Stimulated activated CD4-positive, alpha-beta T cell treated with anti-CD3 and anti-CD28 coated beads, Interleukin-15, amount 100 ng/mL, for 48 hours (primary cell): ENCODE data around the gene EXTL2.
A peak's percentile ranks its signal among the peaks of the same experiment; 100 is the strongest.
"Not testable (repeated sequence)": the region's sequence is repeated elsewhere in the genome, so short reads cannot be mapped to it uniquely, and the experiment has no call there.

Source experiments
- DNase-seq, 2 donors: peaks; one replicate each; pipeline ENCODE4 v3.0.0-alpha.2; 2020; ENCODE audit warnings: low read depth in 2 of 2

Gene EXTL2, protein sequence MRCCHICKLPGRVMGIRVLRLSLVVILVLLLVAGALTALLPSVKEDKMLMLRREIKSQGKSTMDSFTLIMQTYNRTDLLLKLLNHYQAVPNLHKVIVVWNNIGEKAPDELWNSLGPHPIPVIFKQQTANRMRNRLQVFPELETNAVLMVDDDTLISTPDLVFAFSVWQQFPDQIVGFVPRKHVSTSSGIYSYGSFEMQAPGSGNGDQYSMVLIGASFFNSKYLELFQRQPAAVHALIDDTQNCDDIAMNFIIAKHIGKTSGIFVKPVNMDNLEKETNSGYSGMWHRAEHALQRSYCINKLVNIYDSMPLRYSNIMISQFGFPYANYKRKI

DNA sequence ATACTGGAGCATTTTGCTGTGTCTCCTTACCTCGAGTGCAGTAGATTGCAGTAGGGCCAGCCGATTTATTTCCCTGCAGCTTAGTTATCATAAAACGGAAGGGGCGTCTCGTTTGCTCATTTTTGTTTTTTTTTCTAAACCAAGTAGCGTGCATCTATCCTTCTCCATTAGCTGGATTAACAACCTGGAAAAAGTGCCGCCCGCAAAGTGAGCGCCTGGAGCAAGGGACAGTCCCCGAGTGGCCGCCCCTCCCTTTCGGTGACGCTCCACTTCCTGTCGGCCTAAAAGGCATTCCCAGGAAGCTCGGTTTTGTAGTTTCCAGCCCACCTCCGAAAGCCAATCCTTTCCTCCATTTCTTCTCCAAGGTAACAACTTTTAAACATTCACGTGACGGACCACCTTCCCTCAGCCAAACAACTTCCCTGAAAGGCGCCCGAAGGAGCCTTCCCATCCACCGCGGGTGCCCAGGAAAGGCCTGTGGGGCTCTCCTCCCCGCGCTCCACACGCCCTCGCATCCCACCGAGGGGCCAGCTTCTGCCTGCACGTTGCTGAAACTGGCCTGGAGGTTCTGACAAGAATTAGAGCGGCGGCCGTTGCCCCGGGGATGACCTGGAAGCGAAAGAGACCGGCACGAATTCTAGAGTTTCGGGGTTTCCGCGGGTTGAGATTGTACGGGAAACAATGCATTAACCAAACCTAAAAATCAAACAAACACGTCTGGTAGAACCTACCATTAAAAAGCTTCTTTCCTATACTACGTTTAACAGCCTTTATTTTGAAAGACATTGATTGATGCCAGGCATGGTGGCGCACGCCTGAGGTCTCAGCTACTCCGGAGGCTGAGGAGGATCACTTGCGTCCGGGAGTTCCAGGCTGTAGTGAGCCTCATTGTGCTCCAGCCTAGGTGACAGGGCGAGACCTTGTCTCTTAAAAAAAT, at the start of gene EXTL2:
Gene EXTL2, minus strand, starts transcription at position 240 of the 937 bp plus-strand sequence. CDS start 6,085 bp downstream, outside the sequence.
- peak; percentile 44 to 52 for DNase-seq

DNA sequence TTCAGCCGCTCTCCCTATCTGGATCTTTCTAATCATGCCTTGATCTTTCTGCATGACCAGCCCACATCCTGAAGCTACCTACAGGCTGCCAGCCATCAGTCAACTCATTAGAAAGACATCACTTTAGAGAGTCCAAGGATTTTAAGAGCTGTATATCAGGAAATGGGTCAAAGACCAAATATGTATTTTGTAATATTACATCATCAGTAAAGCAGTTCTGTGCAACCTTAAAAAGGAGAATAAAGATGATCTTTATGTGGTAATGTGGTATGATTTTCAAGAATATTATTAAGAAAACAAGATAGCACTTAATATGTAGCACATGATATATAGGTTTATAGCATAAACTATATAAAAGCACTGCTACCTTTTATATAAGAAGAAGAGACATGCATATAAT, 48.9 kb upstream of the EXTL2 start:
- no peak for DNase-seq

DNA sequence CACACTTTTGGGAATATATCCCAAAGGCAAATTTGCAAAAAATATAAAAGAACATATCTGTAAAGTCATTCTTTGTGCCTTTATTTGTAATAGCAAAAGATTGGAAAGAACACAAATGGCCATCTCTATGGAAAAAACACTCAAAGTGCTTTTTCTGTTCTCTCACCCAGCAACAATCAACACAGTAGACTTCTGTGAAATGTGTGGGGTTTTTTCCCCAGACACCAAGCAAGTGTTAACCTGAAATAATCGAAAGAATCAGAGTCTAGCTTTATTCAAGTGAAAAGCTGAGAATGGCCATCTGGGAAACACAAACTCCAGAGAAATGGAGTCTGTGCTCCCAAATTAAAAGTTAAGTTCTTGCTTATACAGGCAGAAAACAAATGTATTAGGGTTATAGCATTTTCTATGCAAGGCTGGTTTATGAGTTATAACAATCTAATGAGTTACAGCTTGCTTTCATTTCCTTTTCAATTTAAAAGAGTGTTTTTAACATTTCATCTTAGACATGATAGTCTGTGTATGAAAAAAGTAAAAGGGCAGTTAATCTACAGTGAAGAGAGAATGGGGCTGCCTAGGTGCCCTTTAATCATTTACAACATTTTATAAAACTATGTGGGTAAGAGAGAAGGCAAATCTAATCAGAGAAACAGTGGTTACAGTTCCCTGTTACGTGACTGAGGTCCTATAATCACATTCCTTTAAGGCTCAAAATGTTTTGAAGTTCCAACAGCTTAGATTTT, 47.8 kb upstream of the EXTL2 start:
- no peak for DNase-seq

DNA sequence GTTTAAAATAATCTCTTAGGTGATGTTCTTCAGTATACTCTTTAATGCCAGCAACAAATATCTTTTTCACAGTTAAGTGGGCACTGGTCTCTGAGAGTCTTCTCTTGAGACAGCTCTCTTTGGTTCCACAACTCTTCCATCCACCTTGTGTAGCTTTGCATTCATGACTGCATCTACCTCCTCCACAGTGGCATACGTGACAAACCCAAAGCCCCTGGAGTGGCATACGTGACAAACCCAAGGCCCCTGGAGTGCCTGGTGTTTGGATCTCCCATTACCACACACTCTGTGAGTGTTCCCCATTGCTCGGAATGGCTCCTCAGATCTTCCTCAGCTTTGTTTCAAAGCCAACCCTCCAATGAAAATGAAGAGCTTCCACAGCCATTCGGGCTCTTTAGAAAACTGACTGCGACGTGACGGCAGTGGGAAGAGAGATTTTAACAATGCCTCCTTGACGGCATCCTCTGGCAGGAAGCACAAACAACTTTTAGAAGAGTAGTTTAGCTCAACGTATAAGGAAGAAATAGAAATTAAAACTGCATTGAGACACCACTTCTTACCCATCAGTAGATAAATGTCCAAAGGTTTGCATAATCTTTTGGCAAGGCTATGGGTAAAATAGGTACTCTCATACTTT, 47.1 kb upstream of the EXTL2 start:
- no peak for DNase-seq

DNA sequence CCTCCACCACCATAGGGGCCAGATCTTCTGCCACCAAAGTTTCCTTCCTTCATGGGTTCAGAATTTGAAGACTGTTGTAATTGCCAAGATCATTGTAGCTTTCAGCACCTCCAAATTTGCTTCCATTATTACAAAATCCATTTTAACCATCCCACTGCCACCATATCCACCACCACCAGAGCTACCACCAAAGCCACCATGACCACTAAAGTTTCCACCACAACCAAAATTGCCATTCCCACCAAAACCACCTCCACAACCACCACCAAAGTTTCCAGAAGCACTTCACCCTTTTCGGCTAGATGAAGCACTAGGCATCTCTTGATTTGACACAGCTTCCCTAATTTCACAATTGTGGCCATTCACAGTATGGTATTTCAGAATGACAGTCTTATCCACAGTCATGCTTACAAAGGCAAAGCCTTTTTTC, 46.5 kb upstream of the EXTL2 start:
- peak in 1 of 2 donors; percentile 30 for DNase-seq

DNA sequence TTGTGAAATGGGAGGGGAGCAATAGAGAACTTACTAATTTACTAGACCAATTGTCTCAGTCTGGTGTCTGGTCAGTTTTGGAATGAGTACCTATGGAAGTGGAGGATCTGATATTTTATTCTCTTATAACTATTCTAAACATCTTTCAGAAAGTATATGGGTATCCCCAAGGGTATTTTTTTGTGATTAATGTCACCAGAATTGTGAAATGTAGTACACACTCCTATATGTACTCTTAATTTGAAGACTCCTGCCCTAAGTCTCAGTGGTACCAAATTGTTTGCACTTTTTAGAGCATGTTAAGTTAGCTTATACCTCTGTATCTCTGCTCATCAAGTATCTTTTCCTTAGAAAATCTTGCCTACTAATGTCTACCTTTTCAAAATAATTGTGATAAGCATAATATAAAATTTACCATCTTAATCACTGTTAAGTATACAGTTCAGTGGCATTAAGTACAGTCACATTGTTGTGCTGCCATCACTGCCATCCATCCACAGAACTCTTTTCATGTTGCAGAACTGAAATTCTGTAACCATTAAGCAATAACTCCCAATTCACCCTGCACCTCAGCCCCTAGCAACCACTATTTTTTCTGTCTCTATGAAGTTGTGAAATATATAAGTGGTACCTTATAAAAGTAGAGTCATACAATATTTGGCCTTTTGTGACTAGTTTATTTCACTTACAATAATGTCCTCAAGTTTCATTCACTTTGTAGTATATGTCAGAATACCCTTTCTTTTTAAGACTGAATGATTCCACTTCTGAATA, 41.7 kb upstream of the EXTL2 start:
- DNase-seq, result no peak

DNA sequence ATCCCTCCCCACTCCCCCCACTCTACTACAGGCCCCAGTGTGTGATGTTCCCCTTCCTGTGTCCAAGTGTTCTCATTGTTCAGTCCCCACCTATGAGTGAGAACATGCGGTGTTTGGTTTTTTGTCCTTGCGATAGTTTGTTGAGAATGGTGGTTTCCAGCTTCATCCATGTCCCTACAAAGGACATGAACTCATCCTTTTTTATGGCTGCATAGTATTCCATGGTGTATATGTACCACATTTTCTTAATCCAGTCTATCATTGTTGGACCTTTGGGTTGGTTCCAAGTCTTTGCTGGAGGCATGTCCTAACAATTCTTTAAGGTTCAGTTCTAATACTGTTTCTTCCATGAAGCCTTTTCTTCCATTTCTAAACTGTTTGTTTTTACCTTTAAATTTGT, 38.9 kb upstream of the EXTL2 start:
- not testable (repeated sequence) for DNase-seq

DNA sequence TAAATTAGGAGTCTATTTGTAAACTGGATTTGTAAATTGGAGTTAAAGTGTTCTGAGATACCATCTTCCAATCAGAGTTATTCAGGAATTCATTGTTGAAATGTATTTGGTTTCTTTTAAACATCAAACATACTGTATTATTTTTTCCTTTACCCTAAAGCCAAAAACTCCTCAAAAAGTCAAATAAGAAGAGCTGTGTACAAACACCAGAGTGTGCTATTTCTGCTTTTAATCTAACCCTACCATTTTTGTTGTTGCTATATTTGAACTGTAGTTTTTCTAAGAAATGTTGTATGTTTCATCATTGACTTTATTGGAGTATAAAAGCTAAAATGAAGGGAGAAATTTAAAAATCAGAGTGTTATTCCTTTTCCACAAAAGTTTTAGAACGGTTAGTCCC, 37.1 kb upstream of the EXTL2 start:
- no peak for DNase-seq

DNA sequence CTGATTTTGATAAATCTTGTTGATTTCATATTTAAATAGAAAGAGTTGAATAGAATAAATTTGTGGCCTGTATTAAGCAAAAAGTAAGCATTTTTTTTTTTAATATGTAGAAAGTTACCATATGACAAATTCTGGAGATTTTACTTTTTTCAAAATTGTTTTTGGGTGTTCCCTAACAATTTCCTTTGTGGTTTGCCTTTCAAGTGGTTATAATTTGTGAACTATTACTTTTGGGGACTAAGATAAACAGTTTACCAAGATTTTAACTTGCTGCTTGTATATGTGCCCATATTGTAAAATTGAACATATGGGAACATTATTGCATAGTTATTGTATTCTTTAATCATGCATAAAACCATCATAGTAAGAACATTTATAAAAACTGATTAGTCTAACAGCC, 35.9 kb upstream of the EXTL2 start:
- no peak for DNase-seq

DNA sequence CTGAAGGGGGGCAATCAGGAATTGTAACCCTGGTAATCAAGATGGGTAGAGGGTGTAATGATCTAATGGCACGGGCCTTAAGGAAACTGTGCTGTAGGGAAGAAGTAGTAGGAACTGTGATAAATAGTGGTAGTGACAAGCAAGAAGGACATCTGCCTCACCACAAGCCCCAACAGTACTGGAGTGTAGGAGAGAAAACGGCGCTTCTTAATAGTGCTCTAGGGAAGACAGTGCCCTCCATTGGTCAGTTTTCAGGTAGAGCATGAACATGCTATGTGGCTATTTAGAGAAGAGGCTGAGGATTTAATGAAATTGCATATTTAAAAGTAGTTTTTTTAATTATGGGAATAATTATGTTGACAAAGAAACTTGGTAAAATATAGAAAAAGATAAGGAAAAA, 33.5 kb upstream of the EXTL2 start:
- DNase-seq, result no peak

DNA sequence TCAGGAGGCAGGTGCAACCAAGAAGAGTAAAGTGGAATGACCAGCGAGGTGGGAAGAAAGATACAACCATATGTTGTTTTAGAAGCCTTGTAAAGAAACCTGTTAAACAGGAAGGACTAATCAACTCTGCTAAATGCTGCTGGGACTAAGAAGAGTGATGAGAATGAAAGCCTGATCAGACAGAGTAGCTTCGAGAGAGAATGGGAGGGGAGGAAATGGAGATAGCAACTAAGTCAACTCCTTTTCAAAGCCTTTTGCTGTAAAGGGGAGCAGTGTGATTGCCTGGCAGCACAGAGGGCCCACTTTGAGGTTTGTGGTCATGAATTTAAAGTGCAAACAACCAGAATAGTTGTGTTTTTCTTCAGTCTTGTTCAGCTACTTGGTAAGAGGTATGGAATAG, 32.6 kb upstream of the EXTL2 start:
- DNase-seq, result no peak

DNA sequence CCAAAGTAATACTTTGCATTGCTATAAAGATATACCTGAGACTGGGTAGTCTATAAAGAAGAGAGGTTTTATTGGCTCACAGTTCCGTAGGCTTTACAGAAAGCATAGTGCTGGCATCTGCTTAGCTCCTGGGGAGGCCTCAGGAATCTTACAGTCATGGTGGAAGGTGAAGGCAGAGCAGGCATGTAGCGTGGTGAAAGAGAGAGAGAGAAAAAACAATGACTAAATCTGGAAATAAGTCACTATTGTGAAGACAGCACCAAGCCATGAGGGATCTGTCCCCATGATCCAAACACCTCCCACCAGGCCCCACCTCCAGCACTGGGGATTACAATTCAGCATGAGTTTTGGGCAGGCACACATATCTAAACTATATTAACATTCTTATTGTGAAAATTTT, 31.6 kb upstream of the EXTL2 start:
- no peak for DNase-seq

DNA sequence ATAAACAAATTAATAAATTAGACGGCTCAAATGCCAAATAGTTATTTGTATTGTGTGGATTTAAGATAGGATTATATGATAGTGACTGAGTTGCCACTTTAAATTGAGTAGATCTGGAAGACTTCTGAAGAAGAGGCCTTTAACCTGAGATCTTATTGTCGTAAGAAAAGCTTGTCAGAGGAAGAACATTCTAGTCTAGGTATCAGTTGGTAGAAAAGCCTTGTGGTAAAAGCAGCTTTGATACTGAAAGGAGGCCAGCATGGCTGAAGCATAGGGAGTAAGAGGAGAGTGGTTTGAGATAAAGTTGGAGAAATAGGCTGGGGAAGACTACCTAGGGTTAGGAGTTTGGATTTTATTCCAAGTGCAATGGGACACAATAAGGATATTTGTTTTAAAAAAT, 30.3 kb upstream of the EXTL2 start:
- DNase-seq, result no peak

DNA sequence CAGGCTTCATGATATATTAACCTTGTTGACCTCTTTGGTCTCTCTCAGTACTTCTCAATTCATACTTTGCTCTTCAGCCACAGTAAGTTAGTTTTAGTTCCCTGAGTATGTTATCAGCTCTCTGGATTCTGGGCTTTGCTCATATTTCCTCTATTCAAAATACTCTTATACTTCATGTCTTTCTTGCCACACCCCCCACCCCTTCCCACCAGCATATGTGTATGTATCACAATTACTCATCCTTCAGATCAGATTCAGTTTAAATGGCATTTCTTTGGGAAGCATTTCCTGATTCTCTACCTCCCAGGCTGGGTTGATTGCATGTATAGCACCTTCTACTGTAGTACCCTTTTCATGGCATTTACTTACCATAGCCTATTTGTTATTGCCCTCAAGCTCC, 29.6 kb upstream of the EXTL2 start:
- no peak for DNase-seq

DNA sequence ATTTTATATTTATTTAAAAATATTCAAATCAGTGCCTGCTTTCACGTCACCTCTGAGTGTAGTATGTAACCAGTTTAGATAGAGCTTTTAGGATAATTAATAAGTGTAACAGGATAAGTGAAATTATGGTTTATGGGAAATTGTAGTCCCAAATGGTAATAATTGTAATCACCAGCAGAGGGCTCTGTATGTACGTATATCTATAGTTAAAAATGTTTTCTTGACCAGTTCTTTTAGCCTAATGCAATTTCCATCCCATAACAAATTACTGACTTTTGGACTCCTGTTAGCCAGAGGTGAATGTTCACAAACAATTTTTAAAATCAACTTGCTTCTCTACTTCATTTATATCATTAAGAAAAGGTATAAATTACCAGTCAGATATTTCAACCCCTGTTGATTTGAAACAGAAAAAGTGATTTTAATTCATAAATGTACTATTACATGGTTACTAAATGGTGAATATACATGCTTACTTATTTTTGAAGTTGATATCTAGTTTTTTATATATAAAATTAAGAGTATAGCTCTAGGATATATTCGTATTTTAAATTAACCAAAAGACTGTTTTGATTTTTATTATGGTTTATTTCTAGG, 26.6 kb upstream of the EXTL2 start:
- DNase-seq, result no peak

DNA sequence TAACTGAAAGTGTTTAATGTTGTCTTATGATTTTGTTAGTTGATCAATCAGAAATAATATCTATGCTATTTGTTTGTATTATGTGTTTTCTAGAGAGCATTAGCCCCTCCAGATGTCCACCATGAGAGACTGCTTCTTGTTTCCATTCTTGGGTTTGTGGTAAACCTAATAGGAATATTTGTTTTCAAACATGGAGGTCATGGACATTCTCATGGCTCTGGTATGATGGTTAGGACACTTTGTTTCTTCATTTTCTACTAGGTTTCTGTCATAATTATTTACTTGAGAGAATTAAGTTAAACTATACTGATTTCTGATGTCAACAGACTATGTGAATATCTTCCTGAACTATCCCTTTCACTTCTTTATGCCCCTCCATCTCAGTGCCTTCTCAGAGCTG, 17.4 kb upstream of the EXTL2 start:
- DNase-seq, result no peak

DNA sequence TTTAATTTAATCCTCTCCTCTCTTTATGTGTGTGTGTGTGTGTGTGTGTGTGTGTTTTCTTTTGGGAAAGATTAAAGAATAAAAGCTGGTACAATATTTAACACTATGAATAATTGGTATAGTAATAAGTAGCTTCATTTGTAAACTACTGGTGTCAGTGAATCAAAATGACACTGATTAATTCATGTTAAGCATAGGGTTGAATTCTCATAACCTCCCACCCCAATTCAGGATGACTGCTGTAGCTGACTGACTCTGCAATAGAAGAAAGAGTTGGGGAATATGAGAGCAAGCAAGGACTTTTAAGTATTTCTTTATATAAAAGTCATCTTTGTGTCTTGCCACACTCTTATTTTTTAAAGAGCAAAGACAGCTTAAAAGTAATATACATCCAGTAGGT, 14.4 kb upstream of the EXTL2 start:
- no peak for DNase-seq

DNA sequence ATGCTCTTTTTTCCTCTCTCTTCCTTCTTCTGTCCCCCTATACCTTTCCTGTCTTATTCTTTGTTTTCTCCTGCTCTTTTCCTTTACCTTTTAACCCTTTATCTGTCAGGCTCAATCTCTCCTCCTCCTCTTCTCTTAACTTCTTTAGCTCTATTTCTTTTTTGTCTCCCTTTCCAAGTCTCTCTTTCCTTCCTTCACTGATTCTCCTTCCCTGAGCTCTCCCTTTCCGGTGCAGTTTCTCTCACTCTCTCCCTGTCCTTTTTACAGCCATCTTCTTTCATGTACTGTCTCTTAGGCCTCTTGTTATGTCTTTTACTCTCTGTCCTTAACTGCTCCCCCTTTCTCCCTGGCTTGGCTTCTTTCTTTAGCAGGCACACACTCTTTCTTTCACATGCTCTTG, 13.2 kb upstream of the EXTL2 start:
- no peak for DNase-seq

DNA sequence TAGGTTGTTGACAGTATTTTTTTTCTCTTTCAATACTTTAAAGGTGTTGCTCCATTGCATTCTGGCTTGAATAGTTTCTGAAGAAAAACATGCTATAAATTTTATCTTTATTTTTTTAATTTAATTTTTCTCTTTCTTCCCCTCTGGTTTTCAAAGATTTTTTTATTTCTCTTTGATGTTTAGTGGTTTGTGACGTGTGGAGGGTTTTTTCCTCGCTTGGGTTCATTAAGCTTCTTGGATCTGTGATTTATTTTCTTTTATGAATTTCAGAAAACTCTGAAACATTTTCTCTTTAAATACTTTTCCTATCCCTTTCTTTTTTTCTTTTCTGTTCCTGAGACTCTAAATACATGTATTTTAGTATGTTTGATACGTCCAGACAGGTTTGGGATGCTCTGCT, 10.5 kb upstream of the EXTL2 start:
- no peak for DNase-seq

DNA sequence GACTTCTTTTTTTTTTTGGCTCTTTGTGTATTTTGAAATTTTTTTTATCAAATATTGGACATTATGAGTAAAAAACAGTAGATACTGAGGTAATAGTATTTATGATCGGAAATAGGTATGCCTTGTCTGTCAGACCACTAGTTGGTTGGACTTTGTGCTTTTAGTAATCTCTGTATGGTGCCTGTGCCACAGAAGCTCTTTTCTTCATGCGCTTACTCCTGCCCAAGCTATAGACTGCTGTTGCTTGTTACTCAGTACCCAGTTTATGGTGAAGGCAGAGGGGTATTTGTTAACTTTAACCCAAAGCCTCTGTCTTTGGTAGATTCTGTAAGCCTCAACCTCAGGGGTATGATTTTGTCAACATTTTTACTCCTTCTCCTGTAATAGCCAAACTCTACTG, 9.9 kb upstream of the EXTL2 start:
- DNase-seq, result no peak

DNA sequence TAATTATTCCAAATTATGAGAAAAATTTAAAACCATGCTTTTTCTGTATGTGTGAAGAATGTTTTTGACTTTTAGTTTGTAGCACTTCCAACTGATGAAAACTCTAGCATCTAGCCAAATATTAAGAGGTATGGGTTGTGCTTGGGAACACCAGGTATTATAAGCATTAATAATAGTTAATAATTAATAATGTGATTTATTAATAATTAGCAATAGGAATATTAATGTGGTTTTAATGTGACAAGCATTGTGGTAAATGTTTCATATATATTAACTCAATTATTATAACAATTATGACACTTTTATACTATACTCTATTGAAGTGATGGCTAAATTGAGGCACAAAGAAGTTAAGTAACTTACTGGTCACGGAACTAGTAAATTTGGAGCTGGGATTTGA, 9.1 kb upstream of the EXTL2 start:
- no peak for DNase-seq
